Choroid plexus epithelial cell (primary cell): ENCODE data around the gene ZNF800.
"Not testable (repeated sequence)": the region's sequence is repeated elsewhere in the genome, so short reads cannot be mapped to it uniquely, and the experiment has no call there.

Source experiments
- DNase-seq: peaks from one replicate; pipeline ENCODE4 v3.0.0-alpha.2; 2010; ENCODE audit warnings: low read depth
- H3K4me3 ChIP-seq: 2 replicates; pipeline ENCODE4 v1.5.1; 2011; ENCODE audit warnings: low read depth, mild to moderate bottlenecking, control low read depth, low read length, moderate library complexity
- TF ChIP-seq, protein P1 (sequence below): conservative IDR thresholded peaks from 2 replicates; pipeline ENCODE4 v1.5.1; 2011; ENCODE audit warnings: low read depth, mild to moderate bottlenecking, control low read depth, inconsistent platforms, low read length, moderate library complexity

ZNF800 gene

DNA sequence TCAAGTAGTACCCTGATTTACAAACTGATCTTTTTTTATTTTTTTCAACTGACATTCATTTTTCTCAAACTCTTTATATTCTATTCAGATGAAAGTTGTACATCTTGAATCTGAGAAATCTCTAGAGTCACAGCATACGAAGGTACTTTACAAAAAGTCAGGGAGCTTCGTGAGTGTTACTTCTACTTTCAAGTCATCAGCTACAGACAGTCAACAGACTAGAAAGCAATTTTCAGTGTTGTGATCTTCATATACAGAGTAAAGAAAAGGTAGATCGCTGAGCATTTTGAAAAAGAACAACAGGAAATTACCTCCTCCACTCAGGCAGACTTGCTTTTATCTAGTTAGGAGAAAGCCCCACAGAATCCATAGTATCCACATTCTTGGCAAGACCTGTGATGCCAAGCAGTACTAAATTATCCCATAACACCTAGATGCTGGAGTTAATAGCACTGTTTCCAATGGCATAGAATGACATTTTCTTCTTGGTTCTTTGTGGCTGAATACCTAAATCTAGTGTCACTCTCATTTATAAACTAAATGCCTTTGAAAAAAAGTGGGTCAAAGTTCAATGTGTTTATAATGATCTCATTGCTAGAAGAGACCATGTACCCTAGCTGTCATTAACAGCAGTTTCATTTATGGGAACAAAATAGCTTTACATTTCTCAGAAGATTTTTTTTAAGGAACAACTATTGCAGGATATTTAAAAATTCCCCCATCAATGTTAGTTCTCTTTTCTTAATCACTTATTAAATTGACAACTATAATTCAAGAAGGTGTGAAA is 12.0 kb upstream of the ZNF800 start:
- TF ChIP-seq, protein P1, sequence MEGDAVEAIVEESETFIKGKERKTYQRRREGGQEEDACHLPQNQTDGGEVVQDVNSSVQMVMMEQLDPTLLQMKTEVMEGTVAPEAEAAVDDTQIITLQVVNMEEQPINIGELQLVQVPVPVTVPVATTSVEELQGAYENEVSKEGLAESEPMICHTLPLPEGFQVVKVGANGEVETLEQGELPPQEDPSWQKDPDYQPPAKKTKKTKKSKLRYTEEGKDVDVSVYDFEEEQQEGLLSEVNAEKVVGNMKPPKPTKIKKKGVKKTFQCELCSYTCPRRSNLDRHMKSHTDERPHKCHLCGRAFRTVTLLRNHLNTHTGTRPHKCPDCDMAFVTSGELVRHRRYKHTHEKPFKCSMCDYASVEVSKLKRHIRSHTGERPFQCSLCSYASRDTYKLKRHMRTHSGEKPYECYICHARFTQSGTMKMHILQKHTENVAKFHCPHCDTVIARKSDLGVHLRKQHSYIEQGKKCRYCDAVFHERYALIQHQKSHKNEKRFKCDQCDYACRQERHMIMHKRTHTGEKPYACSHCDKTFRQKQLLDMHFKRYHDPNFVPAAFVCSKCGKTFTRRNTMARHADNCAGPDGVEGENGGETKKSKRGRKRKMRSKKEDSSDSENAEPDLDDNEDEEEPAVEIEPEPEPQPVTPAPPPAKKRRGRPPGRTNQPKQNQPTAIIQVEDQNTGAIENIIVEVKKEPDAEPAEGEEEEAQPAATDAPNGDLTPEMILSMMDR, result no peak
- no peak for DNase-seq
- no peak overlapping the region for H3K4me3 ChIP-seq

DNA sequence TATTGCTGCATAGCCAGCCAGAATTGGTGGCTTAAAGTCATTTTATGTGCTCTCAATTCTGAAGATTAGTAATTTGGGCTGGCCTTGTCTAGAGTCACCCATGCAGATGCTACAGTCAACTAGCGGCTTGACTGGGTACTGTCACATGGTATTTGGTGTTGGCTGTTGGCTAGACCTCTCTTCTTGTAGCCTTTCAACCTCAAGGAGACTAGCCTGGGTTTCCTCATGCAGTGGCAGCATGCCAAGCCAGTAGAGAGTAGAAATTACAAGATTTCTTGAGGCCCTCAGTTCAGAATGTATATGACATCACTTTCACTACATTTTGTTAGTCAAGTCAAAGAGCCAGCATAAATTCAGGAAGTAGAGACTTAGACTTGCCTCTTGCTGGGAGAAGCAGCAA is 3.7 kb upstream of the ZNF800 start:
- TF ChIP-seq, protein P1, result peak; percentile 8
- no peak overlapping the region for H3K4me3 ChIP-seq
- DNase-seq, result peak; percentile 45

DNA sequence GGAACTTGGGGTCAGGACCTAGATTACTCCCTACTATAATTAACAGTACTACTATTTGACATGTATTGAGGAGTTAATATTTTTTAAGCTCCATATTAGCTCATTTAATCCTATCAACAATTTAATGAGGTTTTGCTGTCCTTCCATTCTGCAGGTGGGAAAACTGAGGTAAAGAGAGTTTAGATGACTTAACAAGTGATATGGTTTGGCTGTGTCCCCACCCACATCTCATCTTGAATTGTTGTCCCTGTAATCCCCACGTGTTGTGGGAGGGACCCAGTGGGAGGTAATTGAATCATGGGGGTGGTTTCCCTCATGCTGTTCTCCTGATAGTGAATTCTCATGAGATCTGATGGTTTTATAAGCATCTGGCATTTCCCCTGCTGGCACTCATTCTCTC is 2.6 kb upstream of the ZNF800 start:
- H3K4me3 ChIP-seq, DNase-seq: not testable (repeated sequence)

DNA sequence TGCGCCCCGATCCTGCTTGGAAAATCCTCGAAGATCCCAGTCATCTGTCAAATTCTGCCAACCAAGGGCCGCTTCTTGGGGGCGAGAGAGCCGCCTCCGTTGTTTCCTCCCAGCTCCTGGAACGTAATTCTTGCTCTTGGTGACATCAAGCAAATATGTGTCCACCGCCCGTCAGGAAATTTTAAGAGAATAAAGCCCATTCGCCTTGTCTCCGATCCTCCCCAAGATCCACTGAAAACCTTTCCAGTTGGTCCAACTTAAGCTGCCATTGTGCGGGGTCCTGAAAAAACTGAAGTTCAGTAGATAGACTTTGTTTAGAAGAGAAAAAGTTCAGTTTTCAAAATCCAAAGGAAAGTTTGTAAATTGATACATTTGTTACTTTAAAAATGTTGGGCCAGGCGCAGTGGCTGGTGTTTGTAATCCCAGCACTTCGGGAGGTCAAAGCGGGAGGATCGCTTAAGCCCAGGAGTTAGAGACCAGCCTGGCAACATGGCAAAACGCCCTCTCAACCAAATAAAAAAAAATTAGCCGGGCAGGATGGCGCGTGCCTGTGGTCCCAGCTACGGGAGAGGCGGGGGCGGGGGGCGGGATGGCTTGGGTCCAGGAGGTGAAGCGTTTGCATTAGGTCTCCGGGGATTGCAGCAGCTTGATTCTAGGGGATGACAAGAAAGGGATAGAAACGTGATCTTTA is 1.0 kb upstream of the ZNF800 start:
- peak; percentile 34 for DNase-seq
- TF ChIP-seq, protein P1, result no peak
- H3K4me3 ChIP-seq, result peak overlapping the region; percentile 67

DNA sequence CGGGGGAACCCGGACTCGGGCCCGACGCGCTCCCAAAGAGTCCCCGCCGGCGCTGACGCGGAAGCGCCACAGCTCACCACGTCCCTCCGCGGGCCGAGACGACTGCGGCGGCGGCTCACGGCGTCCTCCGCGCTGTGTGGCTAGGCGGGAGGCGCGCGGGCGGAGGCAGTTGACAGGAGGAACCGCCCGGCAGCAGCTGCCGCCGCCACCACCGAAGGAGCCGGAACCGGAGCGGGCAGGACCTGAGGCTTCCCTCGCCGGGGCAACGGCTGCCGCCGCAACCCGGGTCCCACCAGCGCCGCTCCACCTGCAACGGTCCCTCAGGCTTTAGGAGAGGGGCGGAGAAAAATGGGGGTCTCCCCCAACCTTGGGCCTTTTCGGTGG is 334 bp downstream of the ZNF800 start:
- peak overlapping the region; percentile 67 for H3K4me3 ChIP-seq
- DNase-seq, result peak; percentile 65

DNA sequence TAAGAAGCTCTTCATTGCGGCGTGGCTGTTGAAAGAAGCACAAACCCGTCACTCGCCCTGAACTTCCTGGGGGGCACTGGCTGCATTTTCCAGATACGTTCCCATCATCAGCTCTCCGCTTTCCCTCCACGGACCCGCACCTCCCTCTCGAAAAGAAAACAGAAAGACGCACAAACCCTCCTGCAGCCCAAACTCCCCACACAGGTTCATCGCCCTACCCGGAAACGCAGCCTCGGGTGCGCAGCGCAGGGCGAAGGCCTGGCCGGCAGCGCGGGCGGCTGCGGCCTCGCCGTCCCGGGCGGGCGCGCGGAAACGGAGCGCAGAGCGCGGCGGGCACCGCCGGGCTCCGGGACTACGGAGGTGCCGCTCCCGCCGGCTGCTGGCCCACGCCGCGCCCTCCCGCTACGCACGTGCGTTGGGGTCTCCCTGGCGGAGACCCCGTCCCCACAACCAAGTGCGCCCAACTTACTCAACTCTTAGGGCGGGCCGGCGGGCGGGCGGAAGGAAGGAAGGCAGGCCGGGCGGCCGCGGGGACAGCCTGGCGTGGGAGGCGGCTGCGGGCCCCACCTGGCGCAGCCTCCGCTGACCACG is 822 bp downstream of the ZNF800 start:
- peak overlapping the region; percentile 67 for H3K4me3 ChIP-seq
- DNase-seq, result peak; percentile 45
- TF ChIP-seq, protein P1, result no peak

More for the DNA sequence above, 334 bp downstream of the ZNF800 start:
- TF ChIP-seq, protein P1, result no peak

DNA sequence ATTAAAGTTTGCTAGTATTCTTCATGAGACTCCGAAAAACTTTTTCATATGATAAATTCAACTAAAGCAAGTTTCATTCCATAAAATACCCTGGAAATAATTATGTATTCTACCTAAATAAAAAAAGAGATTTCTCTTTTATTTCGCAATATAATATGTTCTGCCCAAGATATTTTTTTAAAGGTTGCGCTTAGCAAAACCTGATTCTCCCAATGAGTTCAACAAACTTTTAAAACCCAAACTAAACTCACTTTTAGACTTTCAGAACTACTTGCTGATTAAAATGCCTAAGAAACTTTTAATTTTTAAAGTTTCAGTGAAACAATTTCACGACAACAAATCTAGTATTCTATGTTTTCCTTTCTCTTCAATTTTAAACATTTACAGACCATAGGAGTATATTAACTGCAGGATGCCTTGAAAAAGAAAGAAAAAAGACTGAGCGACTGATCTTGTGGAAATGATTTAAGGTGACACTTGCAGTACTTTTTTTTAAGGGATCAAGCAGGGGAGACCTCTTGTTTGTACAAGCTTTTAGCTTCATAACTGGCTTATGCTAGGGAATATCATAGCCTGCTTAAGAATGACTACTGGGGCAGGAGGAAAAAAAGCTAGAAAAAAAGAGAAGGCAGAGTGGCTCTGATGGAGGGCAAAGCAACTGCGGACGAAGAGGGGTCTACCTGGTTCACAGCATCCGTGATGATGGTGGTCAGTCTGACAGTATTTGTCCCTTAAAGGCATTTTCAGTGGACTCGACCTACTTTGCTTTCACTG is 1.5 kb downstream of the ZNF800 start:
- DNase-seq, result no peak
- H3K4me3 ChIP-seq, result peak overlapping the region; percentile 67
- TF ChIP-seq, protein P1, result no peak
